Measurements from ENCODE around the gene LAMP5.

LAMP5 gene

DNA sequence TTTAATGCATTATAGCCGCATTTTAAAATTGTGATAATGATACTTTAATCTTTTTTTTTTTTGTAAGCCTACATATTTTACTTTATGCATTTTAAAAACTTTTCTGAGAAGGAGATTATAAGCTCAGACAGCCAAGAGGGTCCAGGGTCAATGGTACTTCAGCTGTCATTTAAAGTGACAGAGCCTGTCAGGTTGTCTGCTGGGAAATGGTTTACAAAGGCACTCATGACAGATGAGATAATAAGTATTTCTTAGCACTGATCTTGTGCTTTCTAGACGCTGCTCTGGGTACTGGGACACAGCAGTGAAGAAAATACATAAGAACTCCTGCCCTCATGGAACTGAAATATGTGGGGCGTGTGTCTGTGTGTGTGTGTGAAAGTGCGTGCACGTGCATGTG, 19.6 kb downstream of the LAMP5 start:
- DNase-seq (ENCODE audit: low read depth in 2 of 2): no peak

DNA sequence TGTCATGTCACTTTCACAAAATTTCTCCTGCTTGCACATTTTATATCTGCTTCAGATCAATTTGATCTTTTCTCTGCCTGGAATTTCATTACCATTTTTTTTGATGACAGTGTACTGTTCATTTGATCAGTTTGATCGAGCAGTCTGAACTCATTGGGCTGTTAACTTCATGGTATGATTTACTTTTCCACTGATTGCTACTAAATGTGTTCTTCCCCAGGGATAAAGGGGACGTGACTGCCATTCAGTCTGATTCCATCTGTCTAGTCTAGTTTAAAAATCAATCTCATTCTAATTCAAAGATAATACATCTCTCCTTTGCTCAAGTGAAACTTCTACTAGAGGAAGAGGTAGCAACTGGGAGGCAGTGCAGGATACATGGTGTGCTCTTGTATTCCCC, 21.1 kb downstream of the LAMP5 start:
- no peak for DNase-seq (ENCODE audit: low read depth in 2 of 2)

DNA sequence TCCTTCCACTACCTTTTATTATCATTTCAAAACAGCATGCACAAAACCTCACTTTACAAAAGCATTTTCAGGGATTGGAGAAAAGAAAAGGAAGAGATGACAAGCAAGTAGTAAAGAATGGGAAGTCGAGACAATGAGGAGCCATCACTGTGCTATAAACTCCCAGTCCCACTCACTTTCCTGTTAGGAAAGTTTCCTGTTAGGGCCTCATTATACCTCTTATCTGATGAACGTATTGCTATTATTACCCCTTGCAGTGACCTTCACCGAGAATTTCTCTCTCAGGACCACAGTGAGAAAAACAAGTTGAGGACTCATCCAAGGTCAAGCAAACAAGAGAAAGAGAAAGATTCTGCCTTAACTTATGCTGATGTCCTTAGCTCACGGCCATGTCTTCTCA, 28.8 kb downstream of the LAMP5 start:
- no peak for DNase-seq (ENCODE audit: low read depth in 2 of 2)

- no peak for DNase-seq (ENCODE audit: low read depth in 2 of 2)
Observed at GRCh38 chr20:9550283-9550682, 35.9 kb downstream of the LAMP5 start.

- DNase-seq (ENCODE audit: low read depth in 2 of 2): no peak
Observed at GRCh38 chr20:9550871-9551270, 36.5 kb downstream of the LAMP5 start.

DNA sequence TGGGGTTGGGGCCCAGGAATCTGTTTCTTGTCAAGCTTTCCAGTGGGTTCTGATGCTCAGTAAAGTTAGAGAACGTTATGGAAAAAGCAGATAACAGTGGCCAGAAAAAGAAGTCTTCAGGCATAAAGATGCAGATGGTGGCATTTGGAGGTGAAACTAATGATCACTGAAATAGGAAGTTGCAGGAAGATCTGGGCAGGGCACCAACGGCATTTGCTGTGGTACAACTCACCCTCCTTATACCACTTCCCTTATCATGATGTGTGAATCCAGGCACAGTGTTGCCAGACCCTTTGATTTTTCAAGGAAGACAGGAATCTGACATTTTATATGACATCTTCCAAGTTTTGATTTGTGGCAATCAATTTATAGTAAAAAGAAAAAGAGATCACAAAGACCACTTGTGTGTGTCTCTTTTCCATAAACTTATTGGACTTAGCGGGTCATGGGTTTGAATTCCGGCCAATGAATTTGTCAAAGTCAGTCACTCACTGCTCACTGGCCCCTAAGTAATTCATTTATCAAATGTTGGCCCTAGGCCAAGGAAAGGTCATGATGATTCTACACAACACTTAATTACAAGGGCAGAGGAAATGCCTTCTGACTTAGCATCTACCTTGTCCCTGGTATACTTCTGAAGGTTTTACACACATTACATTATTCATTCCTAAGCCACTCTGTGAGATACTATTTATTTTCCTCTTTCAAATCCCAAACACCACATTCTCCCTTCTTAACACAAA, 37.6 kb downstream of the LAMP5 start:
- no peak for DNase-seq (ENCODE audit: low read depth in 2 of 2)

DNA sequence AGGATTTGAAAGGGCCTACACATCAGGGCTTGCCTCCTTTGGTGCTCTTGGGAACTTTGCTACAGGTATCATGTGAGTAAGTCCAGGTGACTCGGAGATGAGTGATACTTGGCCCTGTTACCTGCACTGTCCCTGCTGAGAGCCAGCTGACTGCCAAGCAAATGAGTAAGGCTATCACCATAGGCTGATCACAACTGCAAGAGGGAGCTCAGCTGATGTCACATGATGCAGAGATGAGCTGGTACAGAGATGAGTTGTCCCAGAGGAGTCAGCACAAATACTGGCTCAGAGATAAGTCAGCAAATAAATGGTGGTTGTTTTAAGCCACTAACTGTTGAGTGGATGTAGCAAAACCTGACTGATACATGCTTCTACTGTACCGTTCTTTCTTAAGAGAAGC, 41.4 kb downstream of the LAMP5 start:
- DNase-seq (ENCODE audit: low read depth in 2 of 2): no peak

GRCh38 chr20:9557411-9557810, 43.0 kb downstream of the LAMP5 start:
- no peak for DNase-seq (ENCODE audit: low read depth in 2 of 2)

GRCh38 chr20:9565910-9566550, 51.6 kb downstream of the LAMP5 start:
- no peak for DNase-seq (ENCODE audit: low read depth in 2 of 2)

- DNase-seq (ENCODE audit: low read depth in 2 of 2): no peak
Observed at GRCh38 chr20:9566977-9567376, 52.6 kb downstream of the LAMP5 start.

- no peak for DNase-seq (ENCODE audit: low read depth in 2 of 2)
Observed at GRCh38 chr20:9570612-9571011, 56.2 kb downstream of the LAMP5 start.

DNA sequence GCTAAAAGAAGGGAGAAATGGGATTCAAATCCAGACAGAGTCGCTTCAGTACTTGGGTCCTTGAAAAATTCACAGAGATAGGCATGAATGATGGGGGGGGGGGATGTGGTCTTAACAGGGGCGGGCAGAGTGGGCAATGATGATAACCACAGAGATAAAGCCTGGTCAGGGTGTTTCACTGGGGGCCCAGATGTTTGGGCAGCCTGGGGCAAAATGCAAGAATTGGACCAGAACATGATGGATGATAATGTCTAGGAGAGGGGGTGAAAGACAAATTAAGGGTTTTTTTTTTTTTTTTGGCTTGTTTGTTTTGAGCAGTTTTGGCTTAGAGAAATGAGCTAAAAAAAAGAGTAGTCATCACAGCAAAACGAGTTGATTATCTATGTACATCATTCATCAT, 57.4 kb downstream of the LAMP5 start:
- no peak for DNase-seq (ENCODE audit: low read depth in 2 of 2)

DNA sequence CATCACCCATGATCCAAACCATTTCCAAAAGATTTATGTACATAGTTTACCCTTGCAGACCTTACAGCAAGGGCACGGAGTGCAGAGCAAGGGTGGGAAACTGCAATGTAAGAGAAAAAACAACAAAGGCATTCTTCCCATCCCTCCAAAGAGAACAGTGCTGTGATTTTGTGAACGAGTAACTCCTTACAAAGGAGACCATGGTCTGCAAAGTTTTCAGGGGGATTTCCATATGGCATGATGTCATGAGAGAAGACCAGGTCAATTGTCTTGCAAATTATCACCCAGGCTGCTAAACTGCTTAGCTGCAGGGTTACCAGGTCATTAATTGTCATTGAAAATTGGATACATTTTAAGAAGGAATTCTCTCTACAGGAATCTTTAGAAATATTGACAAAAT, 58.3 kb downstream of the LAMP5 start:
- no peak for DNase-seq (ENCODE audit: low read depth in 2 of 2)

DNA sequence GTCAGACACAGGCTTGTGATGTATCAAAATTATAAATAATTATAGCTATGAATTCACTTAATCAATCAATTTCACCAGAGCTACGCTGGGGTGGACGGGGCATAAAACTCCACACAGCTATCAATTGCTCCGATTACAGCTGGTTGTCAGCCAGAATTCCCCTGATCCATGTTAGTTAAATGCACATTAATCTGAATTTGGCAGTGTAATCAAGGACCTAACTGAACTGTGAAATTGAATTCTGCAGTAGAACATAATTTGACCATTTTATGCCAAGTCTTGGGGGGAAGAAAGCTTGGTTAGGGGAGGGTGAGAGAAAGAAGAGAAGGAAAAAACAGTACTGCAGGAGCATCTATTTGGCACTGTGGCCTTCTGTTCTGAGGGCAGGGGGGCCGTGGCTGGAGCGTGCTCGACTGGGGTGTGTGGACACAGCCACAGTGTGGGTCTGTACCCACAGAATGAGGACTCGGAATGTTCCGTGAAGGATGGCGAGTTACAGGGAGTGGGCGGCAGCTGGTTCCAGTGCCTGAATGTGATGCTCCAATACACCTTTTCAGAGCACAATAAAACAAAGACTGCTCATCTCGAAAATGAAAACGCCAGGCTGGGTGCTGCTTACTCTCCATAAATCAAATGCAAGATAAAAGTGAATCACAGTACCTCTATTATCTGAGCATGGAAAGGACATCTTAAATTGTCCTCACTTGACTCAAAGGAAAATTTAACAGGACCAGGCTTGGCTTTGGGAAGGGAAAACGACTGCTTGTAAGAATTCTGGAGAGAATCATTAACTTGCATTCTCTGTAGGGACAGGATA, 59.2 kb downstream of the LAMP5 start:
- no peak for DNase-seq (ENCODE audit: low read depth in 2 of 2)

- DNase-seq (ENCODE audit: low read depth in 2 of 2): no peak
Observed at GRCh38 chr20:9574181-9574580, 59.8 kb downstream of the LAMP5 start.

DNA sequence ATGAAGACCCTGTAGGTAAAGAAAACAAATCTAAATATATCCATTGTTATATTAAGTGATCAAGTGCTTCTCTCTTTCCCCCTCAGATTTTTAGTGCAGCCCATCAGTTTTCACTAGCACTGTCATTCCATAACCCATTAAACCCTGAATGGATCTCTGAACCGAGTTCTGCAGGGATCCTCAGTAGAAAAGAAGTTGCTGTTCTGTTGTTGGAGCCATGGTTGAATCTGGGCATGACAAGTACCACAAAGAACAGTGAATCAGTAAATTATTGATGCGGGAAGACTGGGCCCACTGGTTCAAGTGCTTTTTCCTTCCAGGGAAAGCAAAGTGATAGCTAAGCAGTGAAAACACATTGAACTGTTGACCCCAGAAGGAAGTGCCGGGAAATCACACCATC, 60.4 kb downstream of the LAMP5 start:
- DNase-seq (ENCODE audit: low read depth in 2 of 2): no peak

DNA sequence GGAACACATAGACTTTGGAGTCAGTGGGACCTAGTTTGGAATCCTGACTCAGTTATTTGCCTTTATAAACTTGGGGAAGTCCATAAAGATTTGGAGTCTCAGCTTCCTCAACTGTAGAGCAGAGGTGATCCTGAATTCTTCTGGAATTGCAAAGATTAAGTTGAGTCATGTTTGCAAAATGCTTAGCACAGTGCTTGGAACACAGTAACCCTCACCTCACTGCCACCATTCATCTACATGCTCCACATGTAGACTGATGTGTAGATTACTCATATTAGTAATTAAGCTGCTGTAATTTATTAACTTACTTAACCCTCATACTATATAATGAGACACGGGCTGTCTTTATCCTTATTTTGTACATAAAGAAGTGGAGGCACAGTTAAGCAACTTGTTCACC, 61.4 kb downstream of the LAMP5 start:
- DNase-seq (ENCODE audit: low read depth in 2 of 2): no peak

- no peak for DNase-seq (ENCODE audit: low read depth in 2 of 2)
Observed at GRCh38 chr20:9576695-9577094, 62.3 kb downstream of the LAMP5 start.

GRCh38 chr20:9577397-9577796, 63.0 kb downstream of the LAMP5 start:
- no peak for DNase-seq (ENCODE audit: low read depth in 2 of 2)

DNA sequence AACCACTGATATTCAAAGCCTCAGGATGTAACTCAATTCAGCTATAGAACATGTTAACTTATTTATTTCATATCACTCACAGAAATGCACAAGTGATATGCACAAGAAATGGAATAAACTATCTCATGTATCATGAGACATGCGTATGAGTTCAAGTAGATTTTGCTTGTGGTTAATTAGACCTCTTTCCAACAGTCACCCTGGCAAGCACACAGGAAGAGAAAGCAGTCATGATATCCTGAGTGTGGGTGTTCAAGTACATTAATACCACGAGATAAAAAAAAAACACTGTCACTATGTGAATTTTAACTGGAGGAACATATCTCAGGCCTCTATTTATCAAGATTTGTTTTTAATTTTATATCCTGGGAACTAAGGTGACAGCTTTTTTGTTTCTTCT, 64.2 kb downstream of the LAMP5 start:
- DNase-seq (ENCODE audit: low read depth in 2 of 2): no peak

Data from stimulated activated CD8-positive, alpha-beta memory T cell treated with anti-CD3 and anti-CD28 coated beads, Interleukin-15, amount 100 ng/mL, for 4 hours (primary cell).